Testis (tissue), 3 donors: ENCODE results near the gene MAP3K12. TPM values are rescaled to one million over a fixed set of nuclear protein-coding genes. Genes with fewer than 3 reads are reported as not detected.

Experiments used
- DNase-seq: peaks from one replicate; pipeline ENCODE4 v3.0.0-alpha.2; 2019
- H3K27ac ChIP-seq, 2 donors: fragments of 200-600 bp; sonication (generic); one replicate each; pipeline ENCODE4 v1.5.1; 2019
- H3K27me3 ChIP-seq: fragments of 200-600 bp; sonication (generic); one replicate; pipeline ENCODE4 v1.5.1; 2019
- H3K36me3 ChIP-seq: fragments of 200-600 bp; sonication (generic); one replicate; pipeline ENCODE4 v1.5.1; 2017; ENCODE audit warnings: low read depth; ENCODE audit errors: missing control alignments
- H3K4me1 ChIP-seq: fragments of 200-600 bp; sonication (generic); one replicate; pipeline ENCODE4 v1.5.1; 2019
- H3K4me3 ChIP-seq, 2 donors: fragments of 200-600 bp; sonication (generic); one replicate each; pipeline ENCODE4 v1.5.1; 2017 to 2019
- H3K9me3 ChIP-seq: fragments of 200-600 bp; sonication (generic); one replicate; pipeline ENCODE4 v1.5.1; 2017
- POLR2A ChIP-seq: fragments of 450-650 bp; IDR thresholded peaks from one replicate; pipeline ENCODE4 v1.6.1; 2017; ENCODE audit warnings: antibody characterized with exemption, mild to moderate bottlenecking, moderate library complexity
- WGBS, 2 donors: methylation state at CpG; one replicate each; pipeline ENCODE4 v1.1.5; 2018; 5-methylcytosine and 5-hydroxymethylcytosine counted together
- intact Hi-C: fragments of 100-400 bp; cut with DNase I; formaldehyde crosslinking; loops from one replicate; pipeline ENCODE4 v1.15.1; 2023; ENCODE audit warnings: low total_unique reads
- polyA plus RNA-seq: library from polyadenylated mRNA; stranded (reverse); fragments of 350-450 nt; fragmentation: Illumina TruSeq; extraction: RNeasy Lipid Tissue Mini Kit (QIAGEN cat#74804); gene quantifications from one replicate; pipeline ENCODE4 v1.2.3, GENCODE V29; 2014; ENCODE audit warnings: low read depth, low replicate concordance; ENCODE audit not compliant: insufficient read depth
- total RNA-seq, 2 donors: library from RNA; depleted of rRNA; stranded (reverse); fragments of >200 nt; gene quantifications; one replicate each; pipeline ENCODE4 v1.2.3, GENCODE V29; 2016
- TF ChIP-seq, protein P1 (sequence below), 3 experiments: fragments of 450-650 bp in 2 of 3; fragments of 200-600 bp in 1 of 3; sonication (generic) in 1 of 3; IDR thresholded peaks; one replicate each; pipeline ENCODE4 v1.5.1; 2016 to 2019; ENCODE audit warnings: antibody characterized with exemption in 3 of 3, mild to moderate bottlenecking in 2 of 3, moderate library complexity in 1 of 3

MAP3K12 gene
- total and polyA plus RNA-seq, 3 donors from 2014 or later: 28.5 to 56.7 (median 52.2) TPM

DNA sequence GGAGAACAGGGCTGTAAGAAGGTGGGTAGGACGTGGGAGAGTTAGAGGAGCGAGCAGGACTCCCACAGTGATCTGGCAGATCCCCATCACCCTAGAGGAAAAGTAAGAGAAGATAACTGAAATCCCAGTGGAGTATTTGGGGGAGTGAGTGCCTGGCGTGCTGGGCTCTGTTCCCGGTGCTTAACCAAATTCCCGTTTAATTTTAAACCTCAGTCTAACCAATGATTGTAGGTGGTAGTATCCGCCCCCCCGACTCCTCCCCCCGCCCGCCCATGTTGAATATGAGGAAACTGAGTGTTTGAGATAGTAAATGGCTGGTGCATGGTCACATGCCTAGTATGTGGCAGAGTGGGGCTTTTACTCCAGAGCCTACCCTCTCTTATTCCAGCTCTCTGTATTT lies 3.1 kb upstream of the MAP3K12 start:
- DNase-seq: peak; percentile 46
- Histone ChIP-seq H3K36me3 (no peaks in the 10 kb centered on the region), H3K9me3 (no peaks in the 10 kb centered on the region), H3K27me3 (no peaks in the 10 kb centered on the region), H3K4me3 (peak overlapping the region in 1 of 2 donors; percentile 86), H3K27ac (peak overlapping the region; percentile 97 to 98), H3K4me1 (peaks cover 58% of the 10 kb centered on the region)
- no peak for TF ChIP-seq POLR2A
- TF ChIP-seq, protein P1, sequence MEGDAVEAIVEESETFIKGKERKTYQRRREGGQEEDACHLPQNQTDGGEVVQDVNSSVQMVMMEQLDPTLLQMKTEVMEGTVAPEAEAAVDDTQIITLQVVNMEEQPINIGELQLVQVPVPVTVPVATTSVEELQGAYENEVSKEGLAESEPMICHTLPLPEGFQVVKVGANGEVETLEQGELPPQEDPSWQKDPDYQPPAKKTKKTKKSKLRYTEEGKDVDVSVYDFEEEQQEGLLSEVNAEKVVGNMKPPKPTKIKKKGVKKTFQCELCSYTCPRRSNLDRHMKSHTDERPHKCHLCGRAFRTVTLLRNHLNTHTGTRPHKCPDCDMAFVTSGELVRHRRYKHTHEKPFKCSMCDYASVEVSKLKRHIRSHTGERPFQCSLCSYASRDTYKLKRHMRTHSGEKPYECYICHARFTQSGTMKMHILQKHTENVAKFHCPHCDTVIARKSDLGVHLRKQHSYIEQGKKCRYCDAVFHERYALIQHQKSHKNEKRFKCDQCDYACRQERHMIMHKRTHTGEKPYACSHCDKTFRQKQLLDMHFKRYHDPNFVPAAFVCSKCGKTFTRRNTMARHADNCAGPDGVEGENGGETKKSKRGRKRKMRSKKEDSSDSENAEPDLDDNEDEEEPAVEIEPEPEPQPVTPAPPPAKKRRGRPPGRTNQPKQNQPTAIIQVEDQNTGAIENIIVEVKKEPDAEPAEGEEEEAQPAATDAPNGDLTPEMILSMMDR (IDR thresholded peaks at IDR 0.05): no peak
- intact Hi-C loops: loop anchor here (10.0 kb wide), 2 partner anchors 48 to 178 kb away; partner anchors contain the start of genes AAAS and PCBP2
- whole genome bisulfite sequencing, 2 donors: 8 to 29% methylated on average over 9 of the region's 9 CpGs

DNA sequence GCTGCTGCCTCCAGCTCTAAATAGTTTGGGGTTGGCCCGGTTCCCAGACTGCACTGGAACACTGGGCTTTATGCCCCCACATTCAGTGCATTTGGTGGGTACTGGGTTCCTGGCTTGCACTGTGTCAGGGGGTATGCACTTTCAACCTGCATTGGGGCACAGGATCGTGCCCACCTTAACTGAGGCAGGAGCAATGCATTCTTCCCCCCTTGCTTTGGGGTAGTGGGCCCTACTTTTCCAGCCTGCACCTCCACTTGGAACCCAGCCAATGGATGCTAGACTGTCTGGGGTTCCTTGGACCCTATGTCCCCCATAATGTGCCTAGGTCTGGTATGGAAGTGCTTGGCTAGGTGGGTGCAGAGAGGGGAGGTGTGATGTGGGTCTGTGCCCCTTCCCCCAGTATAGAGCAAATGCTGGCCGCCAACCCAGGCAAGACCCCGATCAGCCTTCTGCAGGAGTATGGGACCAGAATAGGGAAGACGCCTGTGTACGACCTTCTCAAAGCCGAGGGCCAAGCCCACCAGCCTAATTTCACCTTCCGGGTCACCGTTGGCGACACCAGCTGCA lies 2.4 kb upstream of the MAP3K12 start:
- 0 to 35% methylated on average over 1 to 10 of the region's 10 CpGs for WGBS, 2 donors
- peak overlapping the region; percentile 97 to 98 for H3K27ac ChIP-seq
- H3K36me3 ChIP-seq: no peaks in the 10 kb centered on the region
- TF ChIP-seq, protein P1 (IDR thresholded peaks at IDR 0.05): no peak
- TF ChIP-seq POLR2A: no peak
- H3K4me1 ChIP-seq: peaks cover 63% of the 10 kb centered on the region
- H3K27me3 ChIP-seq: no peaks in the 10 kb centered on the region
- intact Hi-C loops: loop anchor here (10.0 kb wide), 2 partner anchors 47 to 177 kb away; partner anchors contain the start of genes AAAS and PCBP2
- peak overlapping the region; percentile 73 to 86 for H3K4me3 ChIP-seq
- no peak for DNase-seq
- no peaks in the 10 kb centered on the region for H3K9me3 ChIP-seq

DNA sequence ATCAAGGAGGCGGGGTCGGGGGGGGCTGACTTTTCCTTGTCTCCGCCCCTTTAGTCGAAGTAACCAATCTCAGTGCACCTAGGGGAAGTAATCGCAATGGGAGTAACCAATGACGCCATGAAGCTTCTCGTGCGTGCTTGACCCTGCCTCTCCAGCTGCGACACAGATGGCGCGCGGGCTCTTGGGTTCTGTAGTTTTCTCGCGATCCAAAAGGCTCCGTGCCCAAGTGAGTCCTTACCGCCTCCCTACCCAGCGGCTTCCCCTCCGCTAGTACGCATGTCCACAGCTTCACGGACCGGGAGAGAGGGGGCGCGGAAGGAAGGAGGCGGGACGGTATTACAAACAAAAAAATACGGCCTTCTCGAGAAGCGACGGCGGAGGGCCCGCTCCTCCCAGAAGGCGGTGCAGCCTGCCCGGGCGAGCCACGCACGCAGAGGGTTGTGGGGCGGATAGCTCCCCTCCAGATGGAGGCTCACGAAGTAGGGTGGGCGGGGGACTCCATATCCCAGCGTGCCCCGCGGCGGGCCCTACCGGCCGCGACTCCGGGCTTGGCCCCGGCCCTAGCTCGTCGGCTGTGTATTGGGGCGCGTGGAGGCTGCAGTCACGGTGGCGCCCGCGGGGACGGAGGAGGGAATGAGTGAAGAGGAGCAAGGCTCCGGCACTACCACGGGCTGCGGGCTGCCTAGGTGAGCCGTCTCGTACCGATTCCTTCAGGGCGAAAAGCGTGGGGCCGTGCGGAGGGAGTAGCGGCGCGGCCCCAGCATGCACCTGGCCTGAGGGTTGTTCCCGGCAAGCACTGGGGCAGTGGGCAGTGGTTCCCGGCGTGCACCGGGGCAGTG lies 1.7 kb upstream of the MAP3K12 start, which contains the start of gene TARBP2:
TSS of gene TARBP2 (plus strand) at position 508 of the 839 bp plus-strand sequence. CDS start at position 634, 126 bp downstream.
- Histone ChIP-seq H3K4me3 (peak within 1 kb of the TSS; percentile 73 to 86), H3K36me3 (no peaks in the 10 kb centered on the region), H3K27me3 (no peaks in the 10 kb centered on the region), H3K9me3 (no peaks in the 10 kb centered on the region), H3K4me1 (peaks cover 65% of the 10 kb centered on the region), H3K27ac (peak within 1 kb of the TSS; percentile 97 to 98)
- 0% methylated on average over 10 to 73 of the region's 74 CpGs for WGBS, 2 donors
- no peak for TF ChIP-seq POLR2A
- TF ChIP-seq, protein P1 (IDR thresholded peaks at IDR 0.05): peak in 1 of 3 experiments; percentile 7
- intact Hi-C loops: loop anchor here (10.0 kb wide), 2 partner anchors 46 to 176 kb away; partner anchors contain the start of genes AAAS and PCBP2
- peak; percentile 99 for DNase-seq

DNA sequence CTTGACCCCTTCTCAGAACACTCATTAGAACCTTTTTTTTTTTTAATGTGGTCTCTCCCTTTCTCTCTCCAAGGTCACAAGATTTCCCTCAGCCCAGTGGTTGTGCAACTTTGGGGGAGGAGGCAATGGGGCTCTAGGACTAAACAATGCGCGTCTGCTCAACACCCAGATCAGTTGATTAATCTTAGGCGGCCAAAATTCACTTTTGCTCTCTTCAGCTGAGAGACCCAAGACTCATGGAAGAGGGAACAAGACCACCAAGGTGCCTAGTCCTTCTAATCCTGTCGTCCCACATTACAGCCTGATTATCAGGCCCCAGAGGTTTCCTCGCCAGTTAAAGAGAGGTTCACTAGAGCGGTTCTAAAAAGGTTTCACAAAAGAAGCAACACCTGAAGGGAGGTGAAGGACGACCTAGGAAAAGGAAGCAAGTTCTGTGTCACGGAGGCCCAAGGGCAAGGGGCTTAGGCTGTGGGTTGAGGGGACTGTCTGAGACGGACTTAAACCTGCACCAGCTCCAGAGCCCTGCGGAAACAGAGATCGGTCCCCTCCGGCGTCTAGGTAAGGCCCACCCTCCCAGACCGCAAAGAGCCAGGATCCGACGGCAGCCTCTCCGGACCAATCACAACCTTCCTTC lies 1.0 kb upstream of the MAP3K12 start:
- H3K4me3 ChIP-seq: peak overlapping the region; percentile 73 to 86

More for the DNA sequence above, 1.0 kb upstream of the MAP3K12 start:
- peaks cover 64% of the 10 kb centered on the region for H3K4me1 ChIP-seq
- peak; percentile 62 for TF ChIP-seq POLR2A
- TF ChIP-seq, protein P1 (IDR thresholded peaks at IDR 0.05): no peak
- peak; percentile 71 for DNase-seq
- no peaks in the 10 kb centered on the region for H3K36me3 ChIP-seq
- no peaks in the 10 kb centered on the region for H3K27me3 ChIP-seq
- peak overlapping the region; percentile 97 to 98 for H3K27ac ChIP-seq
- intact Hi-C loops: loop anchor here (10.0 kb wide), 2 partner anchors 45 to 175 kb away; partner anchors contain the start of genes AAAS and PCBP2
- no peaks in the 10 kb centered on the region for H3K9me3 ChIP-seq
- WGBS, 2 donors: 0% methylated on average over 10 to 17 of the region's 17 CpGs
